ENCODE results near the gene PCBP3. TPM values are rescaled to one million over a fixed set of nuclear protein-coding genes. Genes with fewer than 3 reads are reported as not detected.

PCBP3 gene
- total RNA-seq, 6 experiments from 2014 or later: not detected

DNA sequence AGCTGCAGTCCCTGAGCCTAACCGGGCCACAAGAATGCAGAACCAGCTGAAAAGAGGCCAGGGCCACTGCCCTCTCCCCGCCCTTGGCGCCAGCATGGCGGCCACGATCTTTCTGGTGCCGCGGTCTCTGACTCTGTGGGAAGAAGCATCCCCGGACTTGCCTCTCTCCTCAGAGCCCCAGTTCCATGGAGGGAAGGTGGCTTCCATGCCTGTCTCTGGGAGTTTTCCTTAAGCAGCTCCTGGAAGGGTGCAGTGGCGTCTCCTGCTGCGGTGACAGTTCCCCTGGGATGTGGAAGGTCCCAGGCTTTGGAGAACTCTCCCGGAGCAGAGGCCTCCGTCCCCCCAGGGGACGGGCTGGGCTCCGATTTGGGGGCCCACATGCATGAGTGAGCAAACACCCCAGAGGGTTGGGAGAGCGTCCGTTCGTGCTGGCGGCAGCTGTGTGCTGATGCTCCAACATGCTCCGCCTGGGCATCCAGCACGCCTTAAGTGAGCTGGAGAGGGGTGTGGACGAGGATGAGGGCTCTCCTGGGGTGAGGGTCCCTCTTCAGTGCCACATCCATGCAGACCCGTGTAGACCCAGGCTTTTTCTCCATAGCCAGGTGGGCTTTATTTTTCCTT lies 228.2 kb downstream of the PCBP3 start:
- Mint-ChIP-seq H3K4me3 (no peak overlapping the region), H3K4me1 (ENCODE audit: low read depth) (peaks cover 61% of the 10 kb centered on the region), H3K36me3 (ENCODE audit: low read depth) (peaks cover 17% of the 10 kb centered on the region), H3K27ac (no peak overlapping the region), H3K27me3 (ENCODE audit: insufficient read depth) (no peaks in the 10 kb centered on the region; the same call in 1 of the 2 replicates), H3K9me3 (no peaks in the 10 kb centered on the region)
- TF ChIP-seq, protein P1, sequence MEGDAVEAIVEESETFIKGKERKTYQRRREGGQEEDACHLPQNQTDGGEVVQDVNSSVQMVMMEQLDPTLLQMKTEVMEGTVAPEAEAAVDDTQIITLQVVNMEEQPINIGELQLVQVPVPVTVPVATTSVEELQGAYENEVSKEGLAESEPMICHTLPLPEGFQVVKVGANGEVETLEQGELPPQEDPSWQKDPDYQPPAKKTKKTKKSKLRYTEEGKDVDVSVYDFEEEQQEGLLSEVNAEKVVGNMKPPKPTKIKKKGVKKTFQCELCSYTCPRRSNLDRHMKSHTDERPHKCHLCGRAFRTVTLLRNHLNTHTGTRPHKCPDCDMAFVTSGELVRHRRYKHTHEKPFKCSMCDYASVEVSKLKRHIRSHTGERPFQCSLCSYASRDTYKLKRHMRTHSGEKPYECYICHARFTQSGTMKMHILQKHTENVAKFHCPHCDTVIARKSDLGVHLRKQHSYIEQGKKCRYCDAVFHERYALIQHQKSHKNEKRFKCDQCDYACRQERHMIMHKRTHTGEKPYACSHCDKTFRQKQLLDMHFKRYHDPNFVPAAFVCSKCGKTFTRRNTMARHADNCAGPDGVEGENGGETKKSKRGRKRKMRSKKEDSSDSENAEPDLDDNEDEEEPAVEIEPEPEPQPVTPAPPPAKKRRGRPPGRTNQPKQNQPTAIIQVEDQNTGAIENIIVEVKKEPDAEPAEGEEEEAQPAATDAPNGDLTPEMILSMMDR (IDR thresholded peaks at IDR 0.05): no peak
- no peak for DNase-seq

DNA sequence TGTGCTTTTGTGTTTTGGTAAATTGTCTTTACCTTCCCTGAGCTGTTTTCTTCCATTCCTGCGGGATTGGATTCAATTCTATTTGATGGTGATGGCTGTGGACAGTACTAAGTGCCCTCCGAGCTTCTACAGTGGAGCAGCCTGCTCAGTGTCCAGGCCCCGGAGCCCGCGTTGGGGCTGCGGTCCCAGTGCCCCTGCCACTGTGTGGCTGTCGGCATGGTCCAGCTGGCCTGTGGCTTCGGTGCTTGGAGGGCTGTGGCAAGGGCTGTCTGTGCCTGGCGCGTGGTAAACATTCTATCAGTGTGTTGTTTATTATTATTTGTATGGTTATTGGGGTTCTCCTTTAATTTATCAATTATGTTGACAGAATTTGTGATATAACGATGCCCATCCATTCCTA lies 228.9 kb downstream of the PCBP3 start:
- TF ChIP-seq, protein P1 (IDR thresholded peaks at IDR 0.05): no peak
- Mint-ChIP-seq H3K36me3 (ENCODE audit: low read depth) (peaks cover 13% of the 10 kb centered on the region), H3K27ac (no peak overlapping the region), H3K4me1 (ENCODE audit: low read depth) (peaks cover 62% of the 10 kb centered on the region), H3K9me3 (no peaks in the 10 kb centered on the region), H3K4me3 (no peak overlapping the region; the same call in 1 of the 2 replicates), H3K27me3 (ENCODE audit: insufficient read depth) (no peaks in the 10 kb centered on the region; the same call in 1 of the 2 replicates)
- DNase-seq: no peak

DNA sequence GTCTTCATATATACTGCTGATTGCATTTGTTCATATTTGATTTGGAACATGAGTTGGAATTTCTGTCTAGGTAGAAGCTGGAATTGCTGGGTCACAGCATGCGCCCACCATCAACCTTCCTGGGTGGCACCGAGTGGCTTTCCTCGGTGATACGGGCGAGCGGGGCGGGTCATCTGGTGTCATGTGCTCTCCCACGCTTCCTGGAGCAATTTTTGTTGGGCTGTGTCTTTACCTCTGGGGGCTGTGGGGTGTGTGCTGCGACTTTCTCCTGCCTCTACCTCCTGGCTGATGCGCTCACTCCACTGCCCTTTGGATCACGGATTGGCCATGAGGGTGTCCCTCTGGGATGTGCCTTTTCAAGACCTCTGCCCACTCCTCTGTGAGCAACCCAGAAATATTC lies 229.4 kb downstream of the PCBP3 start:
- Mint-ChIP-seq H3K9me3 (no peaks in the 10 kb centered on the region), H3K4me1 (ENCODE audit: low read depth) (peaks cover 62% of the 10 kb centered on the region), H3K4me3 (no peak overlapping the region), H3K27ac (no peak overlapping the region), H3K27me3 (ENCODE audit: insufficient read depth) (no peaks in the 10 kb centered on the region; the same call in 1 of the 2 replicates), H3K36me3 (ENCODE audit: low read depth) (peaks cover 13% of the 10 kb centered on the region)
- DNase-seq: no peak
- TF ChIP-seq, protein P1 (IDR thresholded peaks at IDR 0.05): no peak

DNA sequence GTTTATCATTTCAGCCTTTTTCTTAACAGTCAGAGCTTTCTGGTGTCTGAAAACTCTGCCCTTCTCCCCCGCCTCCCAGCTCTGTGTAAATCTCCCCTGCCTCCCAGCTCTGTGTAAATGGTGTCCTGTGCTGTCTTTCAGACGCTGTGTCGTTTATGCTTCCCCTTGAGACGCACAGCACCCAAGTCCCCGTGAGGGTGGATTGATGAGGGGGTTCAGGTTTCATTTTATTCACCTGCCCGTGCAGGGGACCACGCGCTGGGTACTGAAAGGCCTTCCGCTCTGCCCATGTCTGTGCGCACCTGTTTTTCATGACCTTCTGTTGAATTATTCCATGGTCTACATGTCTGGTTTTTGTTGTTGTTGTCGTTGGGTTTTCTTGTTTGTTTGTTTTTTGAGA lies 229.9 kb downstream of the PCBP3 start:
- Mint-ChIP-seq H3K4me1 (ENCODE audit: low read depth) (peaks cover 62% of the 10 kb centered on the region), H3K27me3 (ENCODE audit: insufficient read depth) (no peaks in the 10 kb centered on the region; the same call in 1 of the 2 replicates), H3K36me3 (ENCODE audit: low read depth) (peaks cover 13% of the 10 kb centered on the region), H3K4me3 (no peak overlapping the region), H3K9me3 (no peaks in the 10 kb centered on the region), H3K27ac (no peak overlapping the region)
- TF ChIP-seq, protein P1 (IDR thresholded peaks at IDR 0.05): no peak
- no peak for DNase-seq

DNA sequence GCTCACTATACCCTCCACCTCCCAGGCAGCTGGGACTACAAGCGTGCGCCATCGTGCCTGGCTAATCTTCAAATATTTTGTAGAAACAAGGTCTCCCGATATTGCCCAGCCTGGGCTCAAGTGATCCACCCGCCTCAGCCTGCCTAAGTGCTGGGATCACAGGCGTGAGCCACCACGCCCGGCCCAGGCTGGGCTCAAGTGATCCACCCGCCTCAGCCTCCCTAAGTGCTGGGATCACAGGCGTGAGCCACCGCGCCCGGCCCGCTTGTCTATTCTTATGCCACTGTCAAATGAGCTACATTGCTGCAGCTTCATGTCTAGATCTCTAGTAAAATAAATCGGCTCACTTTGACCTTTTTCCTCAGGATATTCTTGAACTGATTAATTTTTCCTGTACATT lies 230.3 kb downstream of the PCBP3 start:
- Mint-ChIP-seq H3K36me3 (ENCODE audit: low read depth) (peaks cover 13% of the 10 kb centered on the region), H3K9me3 (no peaks in the 10 kb centered on the region), H3K27me3 (ENCODE audit: insufficient read depth) (no peaks in the 10 kb centered on the region; the same call in none of the 2 replicates), H3K4me3 (no peak overlapping the region), H3K4me1 (ENCODE audit: low read depth) (peaks cover 59% of the 10 kb centered on the region), H3K27ac (peak overlapping the region; percentile 98; the same call in 1 of the 2 replicates)
- TF ChIP-seq, protein P1 (IDR thresholded peaks at IDR 0.05): no peak
- no peak for DNase-seq

Data from HFFc6 (cell line).